ENCODE data around the gene LRRC4C. TPM values are rescaled to one million over a fixed set of nuclear protein-coding genes. Genes with fewer than 3 reads are reported as not detected.

The LRRC4C gene
- total RNA-seq, 6 experiments from 2014 or later = 0.25 to 0.43 (median 0.27) TPM

DNA sequence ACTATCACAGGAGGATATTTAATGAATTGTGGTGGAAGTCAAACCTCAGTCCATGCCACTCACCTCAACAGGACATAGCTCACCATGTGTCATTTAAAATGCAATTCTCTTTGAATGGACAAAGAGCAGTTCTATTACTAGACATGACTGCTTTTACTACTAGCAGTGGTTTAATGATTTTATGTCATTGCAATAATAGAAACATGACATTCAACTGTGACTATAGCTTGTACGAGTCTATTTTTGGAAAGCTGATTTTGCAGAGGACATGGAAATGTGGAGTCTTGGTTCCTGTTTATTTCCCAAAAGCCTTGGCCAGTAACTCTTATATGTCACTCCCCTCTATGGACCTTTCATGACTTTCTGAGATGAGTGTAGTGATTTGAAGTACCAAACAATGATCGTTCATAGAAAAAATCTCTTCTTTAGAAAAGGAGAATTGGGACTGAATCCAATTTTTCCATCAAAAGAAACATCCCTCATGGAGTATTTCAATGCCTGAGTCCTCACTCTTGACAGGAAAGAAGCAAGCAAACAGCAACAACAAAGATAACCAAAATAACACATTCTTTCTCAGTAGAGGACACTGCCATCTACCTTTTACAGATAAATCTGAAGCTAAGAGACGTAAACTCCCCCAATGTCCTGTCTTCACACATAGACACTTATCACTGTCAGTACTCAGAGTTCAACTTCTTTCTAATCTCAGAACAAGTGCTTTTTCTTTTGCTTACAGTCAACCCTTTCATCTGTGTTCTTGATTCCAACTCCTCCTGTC is 233.4 kb downstream of the LRRC4C start:
- no peak overlapping the region for H3K27ac ChIP-seq
- ATAC-seq (no peak), DNase-seq (no peak)
- no peak for TF ChIP-seq CTCF (IDR thresholded peaks at IDR 0.05)
- TF ChIP-seq POLR2A (IDR thresholded peaks at IDR 0.05) = no peak
- no peaks in the 10 kb centered on the region for H3K4me1 ChIP-seq
- intact Hi-C loops (cut with DNase I) = no loop called here
- no peaks in the 10 kb centered on the region for H3K27me3 ChIP-seq
- no peaks in the 10 kb centered on the region for H3K36me3 ChIP-seq
- H3K9me3 ChIP-seq = no peaks in the 10 kb centered on the region
- WGBS (ENCODE audit: insufficient coverage, low coverage, low lambda C conversion rate, missing lambda C conversion rate) = 45% methylated on average over 3 of the region's 3 CpGs
- H3K4me3 ChIP-seq = no peak overlapping the region

GRCh38 chr11:41222236-41222635 is 237.2 kb downstream of the LRRC4C start:
- ATAC-seq (no peak), DNase-seq (no peak)
- no peaks in the 10 kb centered on the region for H3K4me1 ChIP-seq
- no peak overlapping the region for H3K27ac ChIP-seq
- no peaks in the 10 kb centered on the region for H3K27me3 ChIP-seq
- TF ChIP-seq CTCF (IDR thresholded peaks at IDR 0.05) = no peak
- no peak for TF ChIP-seq POLR2A (IDR thresholded peaks at IDR 0.05)
- intact Hi-C loops (cut with DNase I) = no loop called here
- no peak overlapping the region for H3K4me3 ChIP-seq
- no peaks in the 10 kb centered on the region for H3K9me3 ChIP-seq
- 80% methylated on average over 1 of the region's 2 CpGs for WGBS (ENCODE audit: insufficient coverage, low coverage, low lambda C conversion rate, missing lambda C conversion rate)
- no peaks in the 10 kb centered on the region for H3K36me3 ChIP-seq

GRCh38 chr11:41206388-41206787 is 253.1 kb downstream of the LRRC4C start:
- no peaks in the 10 kb centered on the region for H3K9me3 ChIP-seq
- ATAC-seq (no peak), DNase-seq (no peak)
- no peak overlapping the region for H3K27ac ChIP-seq
- intact Hi-C loops (cut with DNase I) = no loop called here
- H3K27me3 ChIP-seq = no peaks in the 10 kb centered on the region
- no peaks in the 10 kb centered on the region for H3K4me1 ChIP-seq
- H3K4me3 ChIP-seq = no peak overlapping the region
- no peaks in the 10 kb centered on the region for H3K36me3 ChIP-seq
- TF ChIP-seq POLR2A (IDR thresholded peaks at IDR 0.05) = no peak
- no peak for TF ChIP-seq CTCF (IDR thresholded peaks at IDR 0.05)

DNA sequence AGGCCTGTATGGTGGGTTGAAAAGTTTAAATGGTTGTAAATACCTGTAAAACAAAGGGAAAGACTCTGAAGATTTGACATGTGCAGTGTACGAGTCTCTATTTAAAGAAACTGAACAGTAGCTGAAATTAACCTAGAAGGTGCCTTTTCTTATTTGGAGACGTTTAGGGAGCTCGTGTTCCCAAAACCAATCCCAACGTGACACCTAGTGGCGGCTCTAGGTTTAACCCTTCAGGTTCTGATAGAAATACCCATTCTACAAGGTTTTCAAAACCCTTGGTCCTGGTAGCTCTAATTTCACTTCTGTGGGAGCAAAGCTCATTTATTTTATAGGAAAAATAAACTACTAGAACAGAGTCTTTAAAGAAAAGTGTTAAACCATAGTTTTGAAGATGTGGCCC is 258.3 kb downstream of the LRRC4C start:
- Histone ChIP-seq H3K27me3 (no peaks in the 10 kb centered on the region), H3K36me3 (no peaks in the 10 kb centered on the region), H3K4me1 (no peaks in the 10 kb centered on the region), H3K9me3 (no peaks in the 10 kb centered on the region), H3K27ac (no peak overlapping the region), H3K4me3 (no peak overlapping the region)
- WGBS (ENCODE audit: insufficient coverage, low coverage, low lambda C conversion rate, missing lambda C conversion rate) = 18% methylated on average over 5 of the region's 5 CpGs
- TF ChIP-seq POLR2A (IDR thresholded peaks at IDR 0.05) = no peak
- peak; percentile 31 to 55 (median 41) for TF ChIP-seq CTCF (IDR thresholded peaks at IDR 0.05)
- ATAC-seq (peak; percentile 51 to 75 (median 58)), DNase-seq (no peak)
- intact Hi-C loops (cut with DNase I) = no loop called here
